ENCODE data around the gene DUSP15. TPM values are rescaled to one million over a fixed set of nuclear protein-coding genes. Genes with fewer than 3 reads are reported as not detected.

The DUSP15 gene
- total and polyA plus RNA-seq, 2 of the 8 experiments (the other 6 are each of a cell fraction or from before 2014, with no cell fraction given) = 0.91 to 3.2 TPM

DNA sequence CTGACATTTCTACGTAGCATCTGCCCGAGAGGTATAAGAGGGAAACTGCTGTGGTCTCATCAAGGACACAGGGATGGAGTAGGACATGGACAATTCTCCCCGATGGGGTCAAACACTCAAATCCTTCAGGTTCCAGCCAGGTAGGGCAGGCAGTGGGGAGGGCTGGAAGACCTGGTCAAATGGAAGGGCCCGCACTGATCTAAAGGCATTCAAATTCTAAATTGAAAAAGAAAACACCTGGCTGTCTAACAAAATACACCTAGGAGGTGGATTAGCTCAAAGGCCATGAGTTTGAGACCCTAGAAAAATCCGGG, 8.2 kb downstream of the DUSP15 start (continued):
- TF ChIP-seq, protein P1, sequence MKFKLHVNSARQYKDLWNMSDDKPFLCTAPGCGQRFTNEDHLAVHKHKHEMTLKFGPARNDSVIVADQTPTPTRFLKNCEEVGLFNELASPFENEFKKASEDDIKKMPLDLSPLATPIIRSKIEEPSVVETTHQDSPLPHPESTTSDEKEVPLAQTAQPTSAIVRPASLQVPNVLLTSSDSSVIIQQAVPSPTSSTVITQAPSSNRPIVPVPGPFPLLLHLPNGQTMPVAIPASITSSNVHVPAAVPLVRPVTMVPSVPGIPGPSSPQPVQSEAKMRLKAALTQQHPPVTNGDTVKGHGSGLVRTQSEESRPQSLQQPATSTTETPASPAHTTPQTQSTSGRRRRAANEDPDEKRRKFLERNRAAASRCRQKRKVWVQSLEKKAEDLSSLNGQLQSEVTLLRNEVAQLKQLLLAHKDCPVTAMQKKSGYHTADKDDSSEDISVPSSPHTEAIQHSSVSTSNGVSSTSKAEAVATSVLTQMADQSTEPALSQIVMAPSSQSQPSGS (IDR thresholded peaks at IDR 0.05; ENCODE audit: low read length) = 0 out of 2 replicates have a peak, but pooled peaks have one; percentile 57
- TF ChIP-seq TAF7 (optimal IDR thresholded peaks at IDR 0.05; ENCODE audit: borderline replicate concordance, low read depth, low read length) (no peak), RXRA (IDR thresholded peaks at IDR 0.05; ENCODE audit: insufficient read depth, low read depth, low read length) (no peak), BRCA1 (IDR thresholded peaks at IDR 0.05; ENCODE audit: low read depth, low read length) (no peak), BACH1 (IDR thresholded peaks at IDR 0.05; ENCODE audit: low read length) (no peak), CEBPB (IDR thresholded peaks at IDR 0.05; ENCODE audit: low read depth, low read length) (no peak), SRF (IDR thresholded peaks at IDR 0.05; ENCODE audit: low read depth, low read length) (no peak), GABPA (IDR thresholded peaks at IDR 0.05; ENCODE audit: borderline replicate concordance, insufficient read depth, low read length) (no peak), SUZ12 (IDR thresholded peaks at IDR 0.05; ENCODE audit: low read length) (no peak), SP1 (IDR thresholded peaks at IDR 0.05; ENCODE audit: low read depth, low read length) (no peak), TBP (IDR thresholded peaks at IDR 0.05; ENCODE audit: low read depth, low read length) (peak; percentile 53; the same call in 1 of the 2 replicates), PHF8 (conservative IDR thresholded peaks at IDR 0.05; ENCODE audit: low read depth, low read length) (no peak)

All from H1 (cell line).